ENCODE data around the gene PLXNB3.

The PLXNB3 gene

GRCh38 chrX:153818571-153819383, 54.7 kb downstream of the PLXNB3 start:
- DNase-seq, result peak; percentile 53 to 54

DNA sequence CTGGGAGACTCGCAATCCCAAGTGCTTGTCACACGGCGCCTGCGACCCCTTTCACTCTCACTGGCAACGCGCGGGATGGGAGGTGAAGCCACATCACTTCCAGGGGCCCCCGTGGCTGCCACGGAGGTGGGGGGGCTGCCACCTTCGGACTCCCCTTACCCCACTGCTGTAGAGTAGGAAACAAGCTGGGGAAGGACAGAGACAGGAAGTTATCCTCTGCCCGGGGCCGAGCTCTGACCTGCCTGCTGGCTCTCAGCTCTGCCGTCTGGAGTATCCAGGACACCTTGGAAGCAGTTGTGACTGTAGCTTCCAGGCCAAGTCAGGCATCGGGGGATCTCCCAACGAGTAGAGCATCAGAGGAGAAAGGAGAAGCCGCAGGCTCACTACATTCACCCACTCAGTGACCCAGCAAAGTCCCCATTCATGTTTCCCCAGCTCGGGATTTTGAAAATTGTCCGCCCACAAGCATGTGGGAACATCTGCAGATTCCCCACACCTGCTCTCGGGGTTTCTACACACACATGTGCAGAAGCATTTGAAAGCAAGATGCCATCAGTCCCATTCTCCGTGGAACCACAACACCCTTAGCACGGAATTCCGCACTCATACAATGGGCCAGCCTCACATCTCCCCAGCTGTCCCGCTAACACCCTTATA, 55.5 kb downstream of the PLXNB3 start:
- no peak for DNase-seq

DNA sequence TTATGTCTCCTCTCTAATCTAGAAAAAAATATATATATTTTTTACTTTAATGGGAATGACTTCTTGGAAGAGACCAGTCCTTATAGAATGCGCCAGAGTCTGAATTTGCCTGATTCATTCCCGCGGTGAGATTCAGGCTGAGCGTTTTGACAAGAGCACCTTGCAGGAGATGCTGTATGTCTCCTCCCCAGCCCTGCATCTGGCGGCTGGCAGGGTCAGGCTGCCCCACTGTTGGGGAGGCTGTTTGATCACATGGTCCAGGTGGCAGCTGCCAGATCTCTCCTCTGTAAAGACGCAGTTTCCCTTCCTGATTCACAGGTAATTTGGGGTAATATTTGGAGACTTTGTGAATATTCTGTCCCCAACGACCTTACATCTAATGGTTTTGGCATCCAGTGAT, 56.6 kb downstream of the PLXNB3 start:
- DNase-seq, result no peak

GRCh38 chrX:153821066-153821465, 57.0 kb downstream of the PLXNB3 start:
- DNase-seq, result no peak

DNA sequence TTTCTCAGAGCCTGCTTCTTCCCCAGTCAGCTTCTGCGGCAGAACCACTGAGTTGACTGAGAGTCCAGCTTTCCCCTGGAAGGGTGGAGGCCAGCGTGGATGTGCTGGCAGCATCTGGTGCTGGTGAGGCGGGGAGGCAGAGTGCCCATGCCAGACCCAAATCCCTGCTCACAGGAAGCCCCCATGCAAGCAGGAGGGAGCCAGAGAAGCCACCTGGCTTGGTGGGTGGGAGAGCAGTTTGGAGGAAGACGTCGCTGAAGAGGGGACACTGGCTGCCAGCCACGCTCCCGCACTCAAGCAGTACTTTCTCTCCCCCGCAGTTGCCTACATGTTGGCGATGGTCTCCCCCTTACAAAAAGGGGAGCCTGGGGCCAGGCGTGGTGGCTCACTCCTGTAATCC, 60.3 kb downstream of the PLXNB3 start:
- DNase-seq, result no peak

GRCh38 chrX:153825042-153825441, 61.0 kb downstream of the PLXNB3 start:
- DNase-seq, result no peak
